Keratinocyte (primary cell): Measurements from ENCODE around the gene FMNL2. TPM values are rescaled to one million over a fixed set of nuclear protein-coding genes. Genes with fewer than 3 reads are reported as not detected.

Source experiments
- DNase-seq: peaks from one replicate; pipeline ENCODE4 v3.0.0-alpha.2; 2011; ENCODE audit warnings: low read depth, missing footprints, low spot score
- FAIRE-seq: peaks from 2 replicates; lab custom pipeline; 2011; peaks lifted over from hg19 to GRCh38; lab: Jason Lieb, UNC
- H2AFZ ChIP-seq: 2 replicates; pipeline ENCODE4 v1.6.0; 2012; ENCODE audit warnings: low read length, control low read depth, inconsistent platforms; ENCODE audit not compliant: control insufficient read depth
- H3K27ac ChIP-seq: 2 replicates; pipeline ENCODE4 v1.5.1; 2011; ENCODE audit warnings: low read length; ENCODE audit not compliant: control insufficient read depth, insufficient read depth
- H3K27me3 ChIP-seq: 3 replicates; pipeline ENCODE4 v1.6.0; 2011; ENCODE audit warnings: low read length; ENCODE audit not compliant: control insufficient read depth, insufficient read depth; ENCODE audit errors: extremely low read depth
- H3K36me3 ChIP-seq, 2 experiments: 2 replicates in 1 of 2; 3 replicates in 1 of 2; pipeline ENCODE4 v1.5.1; 2011; ENCODE audit warnings: low read length in 2 of 2, mild to moderate bottlenecking in 1 of 2; ENCODE audit not compliant: control insufficient read depth in 2 of 2, insufficient read depth in 2 of 2; ENCODE audit errors: extremely low read depth in 1 of 2
- H3K4me1 ChIP-seq: 3 replicates; pipeline ENCODE4 v1.5.1; 2011; ENCODE audit warnings: low read length; ENCODE audit not compliant: control insufficient read depth, insufficient read depth; ENCODE audit errors: extremely low read depth
- H3K4me2 ChIP-seq: 3 replicates; pipeline ENCODE4 v1.6.0; 2011; ENCODE audit warnings: low read depth, low read length; ENCODE audit not compliant: control insufficient read depth, insufficient read depth; ENCODE audit errors: extremely low read depth
- H3K4me3 ChIP-seq, 3 experiments: fragments of 200-600 bp in 1 of 3; sonication (generic) in 1 of 3; 2 replicates in 2 of 3; 3 replicates in 1 of 3; pipeline ENCODE4 v1.5.1; 2011 to 2016; ENCODE audit warnings: low read length in 3 of 3, mild to moderate bottlenecking in 3 of 3, control low read depth in 2 of 3, inconsistent platforms in 1 of 3, low read depth in 1 of 3, mixed read lengths in 1 of 3, mixed run types in 1 of 3, moderate library complexity in 1 of 3; ENCODE audit not compliant: control insufficient read depth in 2 of 3, insufficient read depth in 2 of 3; ENCODE audit errors: extremely low read depth in 1 of 3
- H3K79me2 ChIP-seq: 2 replicates; pipeline ENCODE4 v1.6.0; 2012; ENCODE audit warnings: low read length; ENCODE audit not compliant: control insufficient read depth, insufficient read depth
- H3K9ac ChIP-seq: 3 replicates; pipeline ENCODE4 v1.6.0; 2011; ENCODE audit warnings: low read length; ENCODE audit not compliant: control insufficient read depth, insufficient read depth; ENCODE audit errors: extremely low read depth
- H3K9me1 ChIP-seq: 3 replicates; pipeline ENCODE4 v1.6.0; 2011; ENCODE audit warnings: low read length; ENCODE audit not compliant: control insufficient read depth, insufficient read depth; ENCODE audit errors: extremely low read depth
- H3K9me3 ChIP-seq: 2 replicates; pipeline ENCODE4 v1.5.1; 2012; ENCODE audit warnings: low read depth, low read length; ENCODE audit not compliant: control insufficient read depth
- H4K20me1 ChIP-seq: 3 replicates; pipeline ENCODE4 v1.6.0; 2011; ENCODE audit warnings: low read length; ENCODE audit not compliant: control insufficient read depth, insufficient read depth; ENCODE audit errors: extremely low read depth
- CTCF ChIP-seq, 3 experiments: IDR thresholded peaks in 1 of 3; conservative IDR thresholded peaks in 1 of 3; optimal IDR thresholded peaks in 1 of 3; 2 replicates in 2 of 3; 3 replicates in 1 of 3; pipeline versions ENCODE3 to v1.5.1; 2011; ENCODE audit warnings: low read length in 3 of 3, mild to moderate bottlenecking in 3 of 3, moderate library complexity in 2 of 3, control low read depth in 1 of 3, inconsistent platforms in 1 of 3; ENCODE audit not compliant: insufficient read depth in 2 of 3; ENCODE audit errors: extremely low read depth in 1 of 3
- EZH2 ChIP-seq: IDR thresholded peaks from one replicate; pipeline ENCODE4 v1.6.1; 2012; ENCODE audit warnings: inconsistent platforms, mild to moderate bottlenecking, low read length, moderate library complexity
- dilution Hi-C: fragments of 300-500 bp; cut with MboI; formaldehyde crosslinking; loops from one replicate; pipeline ENCODE4 v1.7.0; 2020; ENCODE audit warnings: low sequenced_read_pairs; ENCODE audit not compliant: extremely low pct_ligation_motif_present
- polyA plus RNA-seq, 5 experiments: library from polyadenylated mRNA; depleted of rRNA in 3 of 5; stranded (reverse) in 3 of 5; stranded (forward) in 1 of 5; unstranded in 1 of 5; fragments of >200 nt; gene quantifications; 1 replicate in 1 of 5; 2 replicates in 3 of 5; 3 replicates in 1 of 5; pipeline versions ENCODE4 v1.2.1 to v1.2.3, GENCODE V29; 2011 to 2012; ENCODE audit warnings: missing spikeins in 2 of 5, low read depth in 1 of 5, low replicate concordance in 1 of 5

The FMNL2 gene
- polyA plus RNA-seq, 1 donor (not counting 4 experiments of a cell fraction or from before 2014, with no cell fraction given), result 62.7 TPM

- no peak overlapping the region for H3K27ac ChIP-seq
- H2AFZ ChIP-seq, result no peak overlapping the region
- H3K4me3 ChIP-seq, result no peak overlapping the region
- TF ChIP-seq CTCF (optimal IDR thresholded peaks at IDR 0.05 in 1 of 3, IDR thresholded peaks at IDR 0.05 in 1 of 3, conservative IDR thresholded peaks at IDR 0.05 in 1 of 3; ENCODE audit: extremely low read depth in 1 of 3, insufficient read depth in 2 of 3, low read length in 3 of 3) (no peak), EZH2 (no peak)
- FAIRE-seq (no peak), DNase-seq (no peak)
- no peak overlapping the region for H3K9ac ChIP-seq
- peaks cover 31% of the 10 kb centered on the region for H3K4me1 ChIP-seq
- peaks cover 0 to 3% of the 10 kb centered on the region in 2 experiments for H3K36me3 ChIP-seq
- dilution Hi-C loops, result no loop called here
- no peak overlapping the region for H3K4me2 ChIP-seq
- H3K27me3 ChIP-seq, result no peaks in the 10 kb centered on the region
- H4K20me1 ChIP-seq, result no peaks in the 10 kb centered on the region
- no peaks in the 10 kb centered on the region for H3K9me3 ChIP-seq
- H3K79me2 ChIP-seq, result peaks cover 73% of the 10 kb centered on the region
- no peaks in the 10 kb centered on the region for H3K9me1 ChIP-seq
These were observed 115.2 kb downstream of the FMNL2 start for GRCh38 chr2:152450176-152450575.

GRCh38 chr2:152452256-152452973 is 117.4 kb downstream of the FMNL2 start:
- Histone ChIP-seq H3K27ac (no peak overlapping the region), H3K79me2 (peaks cover 82% of the 10 kb centered on the region), H3K4me1 (peaks cover 21% of the 10 kb centered on the region), H3K4me3 (no peak overlapping the region), H3K9ac (no peak overlapping the region), H3K9me1 (no peaks in the 10 kb centered on the region), H2AFZ (no peak overlapping the region), H4K20me1 (no peaks in the 10 kb centered on the region), H3K36me3 (peaks cover 0 to 3% of the 10 kb centered on the region in 2 experiments), H3K4me2 (no peak overlapping the region), H3K9me3 (no peaks in the 10 kb centered on the region), H3K27me3 (no peaks in the 10 kb centered on the region)
- DNase-seq (no peak), FAIRE-seq (no peak)
- TF ChIP-seq CTCF (optimal IDR thresholded peaks at IDR 0.05 in 1 of 3, IDR thresholded peaks at IDR 0.05 in 1 of 3, conservative IDR thresholded peaks at IDR 0.05 in 1 of 3; ENCODE audit: extremely low read depth in 1 of 3, insufficient read depth in 2 of 3, low read length in 3 of 3), result no peak
- no peak for TF ChIP-seq EZH2
- dilution Hi-C loops, result no loop called here
